ENCODE results near the gene DENND11.

DNA sequence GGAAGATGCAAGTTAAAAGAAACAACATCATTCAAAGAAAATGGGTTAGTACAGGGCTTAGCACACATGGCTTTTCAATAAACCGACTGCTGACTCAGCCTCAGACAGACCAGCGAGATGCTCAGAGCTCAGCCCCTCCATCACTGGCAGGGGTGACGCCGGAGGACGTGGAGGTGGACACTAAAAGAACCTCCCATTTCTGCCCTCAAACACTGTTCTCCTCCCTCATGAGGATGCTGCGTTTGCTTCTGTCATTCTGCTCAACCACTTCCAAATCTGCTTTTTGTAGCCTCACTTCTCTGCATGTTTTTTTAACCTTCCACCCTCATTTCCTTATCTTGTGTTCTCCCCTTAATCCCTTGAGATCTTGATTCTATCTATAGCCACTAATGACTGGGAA lies 15.3 kb downstream of the DENND11 start:
- no peak for TF ChIP-seq POLR2AphosphoS5 (IDR thresholded peaks at IDR 0.05)
- TF ChIP-seq EP300 (IDR thresholded peaks at IDR 0.05), result no peak
- TF ChIP-seq, protein P1, sequence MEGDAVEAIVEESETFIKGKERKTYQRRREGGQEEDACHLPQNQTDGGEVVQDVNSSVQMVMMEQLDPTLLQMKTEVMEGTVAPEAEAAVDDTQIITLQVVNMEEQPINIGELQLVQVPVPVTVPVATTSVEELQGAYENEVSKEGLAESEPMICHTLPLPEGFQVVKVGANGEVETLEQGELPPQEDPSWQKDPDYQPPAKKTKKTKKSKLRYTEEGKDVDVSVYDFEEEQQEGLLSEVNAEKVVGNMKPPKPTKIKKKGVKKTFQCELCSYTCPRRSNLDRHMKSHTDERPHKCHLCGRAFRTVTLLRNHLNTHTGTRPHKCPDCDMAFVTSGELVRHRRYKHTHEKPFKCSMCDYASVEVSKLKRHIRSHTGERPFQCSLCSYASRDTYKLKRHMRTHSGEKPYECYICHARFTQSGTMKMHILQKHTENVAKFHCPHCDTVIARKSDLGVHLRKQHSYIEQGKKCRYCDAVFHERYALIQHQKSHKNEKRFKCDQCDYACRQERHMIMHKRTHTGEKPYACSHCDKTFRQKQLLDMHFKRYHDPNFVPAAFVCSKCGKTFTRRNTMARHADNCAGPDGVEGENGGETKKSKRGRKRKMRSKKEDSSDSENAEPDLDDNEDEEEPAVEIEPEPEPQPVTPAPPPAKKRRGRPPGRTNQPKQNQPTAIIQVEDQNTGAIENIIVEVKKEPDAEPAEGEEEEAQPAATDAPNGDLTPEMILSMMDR (IDR thresholded peaks at IDR 0.05), result no peak
